PC-3 (cell line): ENCODE results near the gene MACO1. TPM values are rescaled to one million over a fixed set of nuclear protein-coding genes. Genes with fewer than 3 reads are reported as not detected.

Experiments
- ATAC-seq: fragments of 200-7000 bp; cut with Tn5 transposase; 2 replicates; pipeline ENCODE4 v1.9.1; 2020; ENCODE audit warnings: mild to moderate bottlenecking, moderate library complexity
- BruUV-seq: library from RNA; stranded (reverse); fragments of 400-500 nt; replicated peaks from 2 replicates; lab custom pipeline; 2021; lab: Mats Ljungman, UMichigan
- CTCF ChIA-PET: fragments of 300-600 bp; sonication (Branson Sonifier 250); formaldehyde crosslinking; loops from one replicate; lab custom pipeline; 2022; ENCODE audit warnings: antibody characterized with exemption; lab: Charles Lee
- POLR2A ChIA-PET: fragments of 300-600 bp; sonication (Branson Sonifier 250); formaldehyde crosslinking; loops from one replicate; lab custom pipeline; 2022; ENCODE audit warnings: antibody characterized with exemption; ENCODE audit not compliant: unreplicated experiment; lab: Charles Lee
- DNase-seq: peaks from one replicate; pipeline ENCODE4 v3.0.0-alpha.2; 2015
- H2AFZ ChIP-seq: fragments of 300-600 bp; sonication (generic); 2 replicates; pipeline ENCODE4 v1.6.0; 2016; ENCODE audit warnings: antibody characterized with exemption, low read length
- H3F3A ChIP-seq: fragments of 300-600 bp; sonication (generic); one replicate; pipeline ENCODE4 v1.6.0; 2017; ENCODE audit warnings: antibody characterized with exemption, low read length, control low read depth, mild to moderate bottlenecking; ENCODE audit not compliant: unreplicated experiment
- H3K27ac ChIP-seq: fragments of 300-600 bp; sonication (generic); 2 replicates; pipeline ENCODE4 v1.5.1; 2016; ENCODE audit warnings: mild to moderate bottlenecking, low read length
- H3K27me3 ChIP-seq: fragments of 300-600 bp; sonication (generic); 2 replicates; pipeline ENCODE4 v1.6.1; 2016; ENCODE audit warnings: low read length, mixed read lengths
- H3K36me3 ChIP-seq: fragments of 300-600 bp; sonication (generic); 2 replicates; pipeline ENCODE4 v1.6.1; 2016; ENCODE audit warnings: low read depth, mixed run types, low read length, mixed read lengths
- H3K4me1 ChIP-seq: fragments of 300-600 bp; sonication (generic); 2 replicates; pipeline ENCODE4 v1.5.1; 2016; ENCODE audit warnings: low read length; ENCODE audit not compliant: insufficient read depth
- H3K4me2 ChIP-seq: fragments of 300-600 bp; sonication (generic); 2 replicates; pipeline ENCODE4 v1.6.0; 2016; ENCODE audit warnings: low read length
- H3K4me3 ChIP-seq: fragments of 300-600 bp; sonication (generic); 2 replicates; pipeline ENCODE4 v1.5.1; 2016; ENCODE audit warnings: mild to moderate bottlenecking, low read length, mixed read lengths
- H3K79me2 ChIP-seq: fragments of 300-600 bp; sonication (generic); 2 replicates; pipeline ENCODE4 v1.6.1; 2017; ENCODE audit warnings: low read length, mixed read lengths
- H3K9ac ChIP-seq: fragments of 300-600 bp; sonication (generic); 2 replicates; pipeline ENCODE4 v1.6.0; 2016; ENCODE audit warnings: mild to moderate bottlenecking, low read length
- H3K9me2 ChIP-seq: fragments of 300-600 bp; sonication (generic); replicated peaks from 2 replicates; pipeline ENCODE4 v1.6.1; 2016; ENCODE audit warnings: mixed run types, low read length, mixed read lengths
- H3K9me3 ChIP-seq: fragments of 300-600 bp; sonication (generic); 2 replicates; pipeline ENCODE4 v1.6.1; 2016; ENCODE audit warnings: low read length, mixed read lengths
- H4K20me1 ChIP-seq: fragments of 300-600 bp; sonication (generic); 2 replicates; pipeline ENCODE4 v1.6.1; 2016; ENCODE audit warnings: low read length, mixed read lengths
- CTCF ChIP-seq: fragments of 300-600 bp; sonication (generic); conservative IDR thresholded peaks from 2 replicates; pipeline ENCODE4 v1.5.1; 2017; ENCODE audit warnings: antibody characterized with exemption, low read depth, mild to moderate bottlenecking, low read length
- EZH2 ChIP-seq: fragments of 300-600 bp; sonication (generic); IDR thresholded peaks from one replicate; pipeline ENCODE4 v1.6.1; 2017; ENCODE audit warnings: antibody characterized with exemption, mild to moderate bottlenecking, low read length; ENCODE audit not compliant: unreplicated experiment
- EZH2phosphoT487 ChIP-seq: fragments of 300-600 bp; sonication (generic); IDR thresholded peaks from 2 replicates; pipeline ENCODE4 v1.6.1; 2018; ENCODE audit warnings: mild to moderate bottlenecking, antibody characterized with exemption, low read length, borderline replicate concordance
- intact Hi-C: fragments of 100-400 bp; cut with micrococcal nuclease; formaldehyde crosslinking; loops from 2 replicates; pipeline ENCODE4 v1.9.0; 2023
- total RNA-seq: library from RNA; depleted of rRNA; stranded (reverse); fragments of >200 nt; gene quantifications from 2 replicates; pipeline ENCODE4 v1.2.3, GENCODE V29; 2014

The MACO1 gene
- total RNA-seq, 1 experiment from 2014 or later: 14.0 TPM

- DNase-seq (no peak), ATAC-seq (no peak)
- Histone ChIP-seq H3F3A (no peaks in the 10 kb centered on the region), H3K9ac (no peak overlapping the region), H3K9me3 (no peaks in the 10 kb centered on the region), H3K36me3 (no peaks in the 10 kb centered on the region), H2AFZ (no peak overlapping the region), H4K20me1 (peaks cover 14% of the 10 kb centered on the region; the same call in 1 of the 2 replicates), H3K9me2 (no peaks in the 10 kb centered on the region), H3K27me3 (no peaks in the 10 kb centered on the region), H3K4me3 (peak overlapping the region; percentile 10; the same call in 1 of the 2 replicates), H3K27ac (no peak overlapping the region), H3K4me1 (peaks cover 29% of the 10 kb centered on the region), H3K79me2 (peaks cover 77% of the 10 kb centered on the region), H3K4me2 (peak overlapping the region; percentile 65)
- BruUV-seq: no TSS peak
- POLR2A ChIA-PET: no interaction called here
- intact Hi-C loops: loop anchor here (10.0 kb wide), 1 partner anchor 101 kb away; the partner anchor contains the start of gene TMEM50A
- TF ChIP-seq CTCF (no peak), EZH2phosphoT487 (no peak), EZH2 (no peak)
- CTCF ChIA-PET: no interaction called here
Observed at GRCh38 chr1:25435397-25436108, 4.9 kb downstream of the MACO1 start.

- Histone ChIP-seq H3K27ac (no peak overlapping the region), H3K4me3 (no peak overlapping the region), H2AFZ (no peak overlapping the region), H3F3A (no peaks in the 10 kb centered on the region), H4K20me1 (peaks cover 16% of the 10 kb centered on the region; the same call in 1 of the 2 replicates), H3K36me3 (no peaks in the 10 kb centered on the region), H3K9ac (no peak overlapping the region), H3K79me2 (peaks cover 82% of the 10 kb centered on the region), H3K4me1 (peaks cover 22% of the 10 kb centered on the region), H3K4me2 (no peak overlapping the region), H3K9me2 (no peaks in the 10 kb centered on the region), H3K27me3 (no peaks in the 10 kb centered on the region), H3K9me3 (no peaks in the 10 kb centered on the region)
- BruUV-seq: no TSS peak
- no peak for ATAC-seq
- ChIA-PET POLR2A (no interaction called here), CTCF (no interaction called here)
- no peak for DNase-seq
- intact Hi-C loops: loop anchor here (10.0 kb wide), 1 partner anchor 103 kb away; the partner anchor contains the start of gene TMEM50A
- TF ChIP-seq EZH2phosphoT487: no peak
- no peak for TF ChIP-seq EZH2
- TF ChIP-seq CTCF: no peak
Observed at GRCh38 chr1:25437672-25438071, 7.0 kb downstream of the MACO1 start.

GRCh38 chr1:25439287-25439686, 8.6 kb downstream of the MACO1 start:
- no peak for ATAC-seq
- POLR2A ChIA-PET: no interaction called here
- no peak overlapping the region for H3K4me2 ChIP-seq
- no peak overlapping the region for H3K27ac ChIP-seq
- peaks cover 10% of the 10 kb centered on the region for H3K4me1 ChIP-seq
- no peak overlapping the region for H3K4me3 ChIP-seq
- DNase-seq: no peak
- CTCF ChIA-PET: no interaction called here
- TF ChIP-seq EZH2phosphoT487 (no peak), EZH2 (no peak), CTCF (no peak)
- H3K9me3 ChIP-seq: no peaks in the 10 kb centered on the region
- H3K79me2 ChIP-seq: peaks cover 78% of the 10 kb centered on the region
- H3K27me3 ChIP-seq: no peaks in the 10 kb centered on the region
- no TSS peak for BruUV-seq
- no peaks in the 10 kb centered on the region for H3K36me3 ChIP-seq
- peaks cover 17% of the 10 kb centered on the region for H4K20me1 ChIP-seq
- H2AFZ ChIP-seq: no peak overlapping the region
- H3K9ac ChIP-seq: no peak overlapping the region
- H3F3A ChIP-seq: no peaks in the 10 kb centered on the region
- no peaks in the 10 kb centered on the region for H3K9me2 ChIP-seq
- intact Hi-C loops: loop anchor here (10.0 kb wide), 1 partner anchor 104 kb away; the partner anchor contains the start of gene TMEM50A
